PC-9 (cell line): ENCODE results near the gene BRD1.

ENCODE experiments used
- EZH2 ChIP-seq: fragments of 200-600 bp; sonication (generic); IDR thresholded peaks from 2 replicates; pipeline ENCODE4 v1.8.0; 2017; ENCODE audit warnings: antibody characterized with exemption, low read depth
- TF ChIP-seq, protein P1 (sequence below): fragments of 200-600 bp; sonication (generic); conservative IDR thresholded peaks from 2 replicates; pipeline ENCODE4 v1.6.1; 2017; ENCODE audit warnings: mixed run types, antibody characterized with exemption, mild to moderate bottlenecking, moderate library complexity

DNA sequence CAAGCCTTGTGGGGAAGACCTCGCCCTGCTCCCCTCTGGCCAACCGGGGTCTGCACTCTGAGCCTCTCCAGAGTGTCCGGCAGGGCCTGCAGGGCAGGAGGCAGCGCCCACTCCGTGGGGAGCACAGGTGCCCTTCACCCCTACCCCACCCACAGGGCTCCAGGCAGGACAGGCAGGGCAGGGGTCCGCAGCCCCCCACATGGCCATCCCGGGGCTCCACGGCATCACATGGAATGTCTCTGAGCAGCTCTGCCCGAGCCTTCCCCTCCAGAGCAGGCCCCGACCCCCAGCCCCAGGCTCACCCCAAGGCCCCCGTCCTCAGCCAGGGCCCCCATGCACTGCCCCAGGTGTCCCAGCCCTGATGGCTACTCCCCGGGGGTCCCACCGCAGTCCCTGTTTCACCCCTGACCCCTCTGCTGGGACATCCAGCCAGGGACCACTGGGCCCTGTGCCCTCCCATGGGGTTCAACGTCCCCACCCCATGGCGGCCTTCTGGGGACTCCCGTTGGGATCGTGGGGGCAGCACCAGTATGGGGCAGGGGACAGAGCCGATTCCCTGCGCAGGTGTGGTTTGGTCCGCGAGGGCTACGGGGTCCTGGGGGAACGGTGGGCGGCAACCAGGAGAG, 77.7 kb downstream of the BRD1 start:
- TF ChIP-seq EZH2 = no peak
- TF ChIP-seq, protein P1, sequence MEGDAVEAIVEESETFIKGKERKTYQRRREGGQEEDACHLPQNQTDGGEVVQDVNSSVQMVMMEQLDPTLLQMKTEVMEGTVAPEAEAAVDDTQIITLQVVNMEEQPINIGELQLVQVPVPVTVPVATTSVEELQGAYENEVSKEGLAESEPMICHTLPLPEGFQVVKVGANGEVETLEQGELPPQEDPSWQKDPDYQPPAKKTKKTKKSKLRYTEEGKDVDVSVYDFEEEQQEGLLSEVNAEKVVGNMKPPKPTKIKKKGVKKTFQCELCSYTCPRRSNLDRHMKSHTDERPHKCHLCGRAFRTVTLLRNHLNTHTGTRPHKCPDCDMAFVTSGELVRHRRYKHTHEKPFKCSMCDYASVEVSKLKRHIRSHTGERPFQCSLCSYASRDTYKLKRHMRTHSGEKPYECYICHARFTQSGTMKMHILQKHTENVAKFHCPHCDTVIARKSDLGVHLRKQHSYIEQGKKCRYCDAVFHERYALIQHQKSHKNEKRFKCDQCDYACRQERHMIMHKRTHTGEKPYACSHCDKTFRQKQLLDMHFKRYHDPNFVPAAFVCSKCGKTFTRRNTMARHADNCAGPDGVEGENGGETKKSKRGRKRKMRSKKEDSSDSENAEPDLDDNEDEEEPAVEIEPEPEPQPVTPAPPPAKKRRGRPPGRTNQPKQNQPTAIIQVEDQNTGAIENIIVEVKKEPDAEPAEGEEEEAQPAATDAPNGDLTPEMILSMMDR = no peak
